Endothelial cell of umbilical vein (primary cell): ENCODE data around the gene SFPQ.

Experiments used
- CTCF ChIP-seq, 2 donors: IDR thresholded peaks; 1 replicate in 1 of 2; 2 replicates in 1 of 2; pipeline ENCODE4 v1.5.1; 2011; ENCODE audit warnings: low read length in 2 of 2, mild to moderate bottlenecking in 2 of 2, moderate library complexity in 2 of 2, control low read depth in 1 of 2, inconsistent platforms in 1 of 2, low read depth in 1 of 2; ENCODE audit not compliant: insufficient read depth in 1 of 2; ENCODE audit errors: extremely low read depth in 1 of 2
- POLR2A ChIP-seq: IDR thresholded peaks from 2 replicates; pipeline ENCODE4 v1.6.1; 2012; ENCODE audit warnings: low read depth, mild to moderate bottlenecking, control low read depth, low read length

GRCh38 chr1:35179908-35180307 lies 13.0 kb downstream of the SFPQ start:
- no peak for TF ChIP-seq CTCF (IDR thresholded peaks at IDR 0.05; ENCODE audit: extremely low read depth in 1 of 2, insufficient read depth in 1 of 2, low read depth in 1 of 2, low read length in 2 of 2)
- no peak for TF ChIP-seq POLR2A
